LNCaP clone FGC (cell line): ENCODE results near the gene LRRC3B.

Experiments
- DNase-seq: peaks from one replicate; pipeline ENCODE4 v3.0.0-alpha.2; 2011; ENCODE audit warnings: low read depth
- H3K4me3 ChIP-seq: 2 replicates; pipeline ENCODE4 v1.5.1; 2011; ENCODE audit warnings: mild to moderate bottlenecking, low read depth, low read length, control low read depth
- CTCF ChIP-seq: IDR thresholded peaks from 2 replicates; pipeline ENCODE4 v1.5.1; 2012; ENCODE audit warnings: mild to moderate bottlenecking; ENCODE audit not compliant: control insufficient read depth, insufficient read depth; ENCODE audit errors: extremely low read depth

The LRRC3B gene

GRCh38 chr3:26753095-26753494 lies 130.5 kb downstream of the LRRC3B start:
- no peak for TF ChIP-seq CTCF
- H3K4me3 ChIP-seq, result no peak overlapping the region
- DNase-seq, result no peak

GRCh38 chr3:26757978-26758377 lies 135.4 kb downstream of the LRRC3B start:
- no peak for DNase-seq
- TF ChIP-seq CTCF, result no peak
- H3K4me3 ChIP-seq, result no peak overlapping the region
